HCT116 (cell line): ENCODE data around the gene IL17RE. TPM values are rescaled to one million over a fixed set of nuclear protein-coding genes. Genes with fewer than 3 reads are reported as not detected.

Source experiments
- ATAC-seq: fragments of 200-7000 bp; cut with Tn5 transposase; 2 replicates; pipeline ENCODE4 v1.9.1; 2020; ENCODE audit warnings: mild to moderate bottlenecking, moderate library complexity
- BruUV-seq: library from RNA; stranded (reverse); fragments of 400-500 nt; replicated peaks from 2 replicates; lab custom pipeline; 2021; lab: Mats Ljungman, UMichigan
- CTCF ChIA-PET: fragments of 300-600 bp; sonication (Branson Sonifier 250); formaldehyde crosslinking; loops from one replicate; lab custom pipeline; 2021; ENCODE audit warnings: antibody characterized with exemption; lab: Charles Lee
- POLR2A ChIA-PET: fragments of 300-600, 350-600 bp; sonication (Branson Sonifier 250); formaldehyde crosslinking; loops from one replicate; lab custom pipeline; 2021; ENCODE audit warnings: antibody characterized with exemption; lab: Charles Lee
- RAD21 ChIA-PET, 2 experiments: fragments of 300-600 bp; sonication (Branson Sonifier 250); formaldehyde crosslinking; loops; one replicate each; lab custom pipeline; 2023; ENCODE audit warnings: low total read pairs in 2 of 2; ENCODE audit not compliant: uncharacterized antibody in 2 of 2, unreplicated experiment in 2 of 2, low non-redundant PET in 1 of 2; lab: Charles Lee
- DNase-seq: peaks from one replicate; pipeline ENCODE4 v3.0.0-alpha.2; 2010; ENCODE audit warnings: low read depth, low spot score
- H2AFZ ChIP-seq: fragments of 200-600 bp; shearing (Covaris generic), sonication (generic); 2 replicates; pipeline ENCODE4 v1.6.1; 2017; ENCODE audit warnings: low read depth, mixed run types, mixed read lengths, antibody characterized with exemption, low read length; ENCODE audit not compliant: poor library complexity, severe bottlenecking
- H3K27ac ChIP-seq: 2 replicates; pipeline ENCODE4 v1.5.1; 2012; ENCODE audit warnings: low read depth, low read length
- H3K27me3 ChIP-seq: fragments of 200-600 bp; sonication (generic); 2 replicates; pipeline ENCODE4 v1.6.1; 2016; ENCODE audit warnings: mixed run types, low read length, mixed read lengths; ENCODE audit not compliant: insufficient read depth
- H3K36me3 ChIP-seq, 2 experiments: fragments of 200-500 bp in 1 of 2; fragments of 200-600 bp in 1 of 2; sonication (Bioruptor generic) in 1 of 2; sonication (generic) in 1 of 2; 2 replicates each; pipeline versions ENCODE4 v1.5.1 to v1.6.1; 2014 to 2016; ENCODE audit warnings: low read length in 2 of 2, inconsistent platforms in 1 of 2, mixed read lengths in 1 of 2, mixed run types in 1 of 2; ENCODE audit not compliant: insufficient read depth in 2 of 2, control insufficient read depth in 1 of 2
- H3K4me1 ChIP-seq, 2 experiments: fragments of 200-600 bp in 1 of 2; sonication (generic) in 1 of 2; 2 replicates each; pipeline versions ENCODE4 v1.5.1 to v1.6.1; 2012 to 2017; ENCODE audit warnings: low read length in 2 of 2, inconsistent platforms in 1 of 2, mild to moderate bottlenecking in 1 of 2, mixed read lengths in 1 of 2, mixed run types in 1 of 2, moderate library complexity in 1 of 2; ENCODE audit not compliant: insufficient read depth in 2 of 2, control insufficient read depth in 1 of 2
- H3K4me2 ChIP-seq: fragments of 200-600 bp; sonication (generic); 2 replicates; pipeline ENCODE4 v1.6.1; 2017; ENCODE audit warnings: mixed run types, low read length, mixed read lengths
- H3K4me3 ChIP-seq, 2 experiments: fragments of 200-600 bp in 1 of 2; sonication (generic) in 1 of 2; replicated peaks in 1 of 2; 2 replicates each; pipeline ENCODE4 v1.5.1; 2011 to 2016; ENCODE audit warnings: low read length in 2 of 2, control low read depth in 1 of 2, low read depth in 1 of 2, mild to moderate bottlenecking in 1 of 2, mixed read lengths in 1 of 2, mixed run types in 1 of 2
- H3K79me2 ChIP-seq: fragments of 200-600 bp; sonication (generic); 2 replicates; pipeline ENCODE4 v1.6.1; 2017; ENCODE audit warnings: mild to moderate bottlenecking, mixed run types, low read length, moderate library complexity, mixed read lengths; ENCODE audit not compliant: insufficient read depth
- H3K9ac ChIP-seq: fragments of 200-600 bp; sonication (generic); 2 replicates; pipeline ENCODE4 v1.6.1; 2016; ENCODE audit warnings: low read length, mixed read lengths
- H3K9me2 ChIP-seq: fragments of 200-600 bp; sonication (generic), shearing (Covaris generic); 2 replicates; pipeline ENCODE4 v1.6.1; 2017; ENCODE audit warnings: mixed run types, mild to moderate bottlenecking, moderate library complexity; ENCODE audit not compliant: insufficient read depth
- H3K9me3 ChIP-seq, 2 experiments: fragments of 200-500 bp in 1 of 2; fragments of 200-600 bp in 1 of 2; sonication (Bioruptor generic) in 1 of 2; sonication (generic) in 1 of 2; 2 replicates each; pipeline ENCODE4 v1.6.1; 2014 to 2017; ENCODE audit warnings: low read length in 2 of 2, mixed read lengths in 2 of 2, inconsistent platforms in 1 of 2, low read depth in 1 of 2, mild to moderate bottlenecking in 1 of 2, mixed run types in 1 of 2, moderate library complexity in 1 of 2; ENCODE audit not compliant: control insufficient read depth in 1 of 2, insufficient read depth in 1 of 2
- H4K20me1 ChIP-seq: fragments of 200-600 bp; sonication (generic), shearing (Covaris generic); 2 replicates; pipeline ENCODE4 v1.6.1; 2017; ENCODE audit warnings: mixed run types, mild to moderate bottlenecking, moderate library complexity; ENCODE audit not compliant: insufficient read depth
- CBX3 ChIP-seq: IDR thresholded peaks from 2 replicates; pipeline ENCODE4 v1.6.1; 2012; ENCODE audit warnings: low read depth
- EGR1 ChIP-seq: IDR thresholded peaks from 2 replicates; pipeline ENCODE4 v1.6.1; 2012; ENCODE audit warnings: low read depth
- ELF1 ChIP-seq: IDR thresholded peaks from 2 replicates; pipeline ENCODE4 v1.6.1; 2012; ENCODE audit warnings: low read depth, borderline replicate concordance
- EZH2 ChIP-seq: fragments of 200-600 bp; sonication (generic); IDR thresholded peaks from 2 replicates; pipeline ENCODE4 v1.6.1; 2017; ENCODE audit warnings: antibody characterized with exemption, mixed run types
- FOSL1 ChIP-seq: IDR thresholded peaks from 2 replicates; pipeline ENCODE4 v1.6.1; 2012; ENCODE audit warnings: low read depth
- JUND ChIP-seq: IDR thresholded peaks from 2 replicates; pipeline ENCODE4 v1.6.1; 2012
- SIN3A ChIP-seq: IDR thresholded peaks from 2 replicates; pipeline ENCODE4 v1.6.1; 2012; ENCODE audit warnings: low read depth
- SP1 ChIP-seq: IDR thresholded peaks from 2 replicates; pipeline ENCODE4 v1.6.1; 2012; ENCODE audit warnings: low read depth
- SRF ChIP-seq: IDR thresholded peaks from 2 replicates; pipeline ENCODE4 v1.6.1; 2012; ENCODE audit warnings: low read depth
- ZFX ChIP-seq: fragments of 450-650 bp; IDR thresholded peaks from 2 replicates; pipeline ENCODE4 v1.6.1; 2017
- intact Hi-C: fragments of 100-400 bp; cut with micrococcal nuclease; formaldehyde crosslinking; loops from 2 replicates; pipeline ENCODE4 v1.10.0; 2022
- total RNA-seq: library from RNA; stranded (reverse); gene quantifications from one replicate; pipeline ENCODE4 v1.2.1, GENCODE V29; 2021; ENCODE audit not compliant: unreplicated experiment
- TF ChIP-seq, protein P1 (sequence below), 3 experiments: fragments of 200-600 bp in 1 of 3; sonication (generic) in 1 of 3; IDR thresholded peaks in 2 of 3; conservative IDR thresholded peaks in 1 of 3; 2 replicates each; pipeline ENCODE4 v1.5.1; 2012 to 2017; ENCODE audit warnings: low read depth in 2 of 3, low read length in 2 of 3, antibody characterized with exemption in 1 of 3, borderline replicate concordance in 1 of 3, control low read depth in 1 of 3, mild to moderate bottlenecking in 1 of 3, mixed read lengths in 1 of 3, mixed run types in 1 of 3, moderate library complexity in 1 of 3; ENCODE audit not compliant: insufficient read depth in 1 of 3
- TF ChIP-seq, protein P2 (sequence below): IDR thresholded peaks from 2 replicates; pipeline ENCODE4 v1.6.1; 2012; ENCODE audit warnings: low read depth
- TF ChIP-seq, protein P3 (sequence below): IDR thresholded peaks from 2 replicates; pipeline ENCODE4 v1.6.1; 2012

The IL17RE gene
- total RNA-seq, 1 experiment from 2014 or later, result 14.3 TPM

DNA sequence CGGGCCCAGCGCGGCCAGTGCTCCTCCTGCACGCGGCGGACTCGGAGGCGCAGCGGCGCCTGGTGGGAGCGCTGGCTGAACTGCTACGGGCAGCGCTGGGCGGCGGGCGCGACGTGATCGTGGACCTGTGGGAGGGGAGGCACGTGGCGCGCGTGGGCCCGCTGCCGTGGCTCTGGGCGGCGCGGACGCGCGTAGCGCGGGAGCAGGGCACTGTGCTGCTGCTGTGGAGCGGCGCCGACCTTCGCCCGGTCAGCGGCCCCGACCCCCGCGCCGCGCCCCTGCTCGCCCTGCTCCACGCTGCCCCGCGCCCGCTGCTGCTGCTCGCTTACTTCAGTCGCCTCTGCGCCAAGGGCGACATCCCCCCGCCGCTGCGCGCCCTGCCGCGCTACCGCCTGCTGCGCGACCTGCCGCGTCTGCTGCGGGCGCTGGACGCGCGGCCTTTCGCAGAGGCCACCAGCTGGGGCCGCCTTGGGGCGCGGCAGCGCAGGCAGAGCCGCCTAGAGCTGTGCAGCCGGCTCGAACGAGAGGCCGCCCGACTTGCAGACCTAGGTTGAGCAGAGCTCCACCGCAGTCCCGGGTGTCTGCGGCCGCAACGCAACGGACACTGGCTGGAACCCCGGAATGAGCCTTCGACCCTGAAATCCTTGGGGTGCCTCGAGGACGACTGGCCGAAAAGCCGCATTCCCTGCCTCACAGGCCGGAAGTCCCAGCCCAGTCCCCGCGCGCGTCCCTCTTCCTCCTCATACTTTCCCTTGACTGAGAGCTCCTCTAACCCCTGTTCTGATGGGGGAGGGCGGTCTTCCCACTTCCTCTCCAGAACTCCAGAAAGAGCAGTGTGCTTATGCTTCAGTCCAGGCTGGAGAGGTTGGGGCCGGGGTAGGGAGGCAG, 12.8 kb downstream of the IL17RE start:
- H2AFZ ChIP-seq, result no peak overlapping the region
- H3K27ac ChIP-seq, result no peak overlapping the region

DNA sequence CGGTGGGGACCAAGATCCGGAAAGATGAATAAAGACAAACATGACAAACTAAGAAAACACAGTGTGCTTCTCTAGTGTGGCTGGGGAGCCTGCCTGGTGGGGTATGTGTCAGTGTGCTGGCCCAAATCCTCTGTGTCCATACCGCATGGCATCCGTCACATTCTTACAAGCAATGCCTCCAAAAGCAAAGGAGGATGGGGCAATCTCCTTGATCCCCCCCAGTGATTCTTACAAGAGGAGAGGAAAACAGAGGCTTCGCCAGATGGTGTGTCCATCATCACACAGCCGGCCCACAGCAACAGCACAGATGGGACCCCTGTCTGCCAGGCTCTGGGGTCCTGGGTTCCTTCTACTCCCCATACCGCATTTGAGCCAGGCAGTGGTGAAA, 13.7 kb downstream of the IL17RE start:
- H3K4me2 ChIP-seq, result peak overlapping the region; percentile 92
- no peaks in the 10 kb centered on the region for H4K20me1 ChIP-seq
- H2AFZ ChIP-seq, result no peak overlapping the region
- no peaks in the 10 kb centered on the region for H3K27me3 ChIP-seq
- peak overlapping the region; percentile 50 to 63 for H3K4me3 ChIP-seq
- 0 out of 2 replicates have a peak overlapping the region, but pooled peaks have one; percentile 14 for H3K27ac ChIP-seq
- DNase-seq, result no peak
- H3K9me2 ChIP-seq, result no peaks in the 10 kb centered on the region
- peaks cover 6 to 18% of the 10 kb centered on the region in 2 experiments; a peak in 3 of 4 replicates for H3K4me1 ChIP-seq
- no peak for ATAC-seq
- RAD21 ChIA-PET, result no interaction called here
- no TSS peak for BruUV-seq
- no peaks in the 10 kb centered on the region for H3K79me2 ChIP-seq
- intact Hi-C loops, result no loop called here
- H3K9me3 ChIP-seq, result no peaks in the 10 kb centered on the region
- H3K36me3 ChIP-seq, result no peaks in the 10 kb centered on the region
- POLR2A ChIA-PET, result interaction anchor here (0.8 to 1.2 kb wide), 2 partner anchors 13 to 19 kb away, joined by 3 read pairs; no protein-coding TSS in a partner anchor
- H3K9ac ChIP-seq, result peak overlapping the region; percentile 63
- CTCF ChIA-PET, result interaction anchor here (0.9 to 1.1 kb wide), 2 partner anchors 17 to 30 kb away, joined by 3 to 6 read pairs; partner anchors contain the start of gene CRELD1
- TF ChIP-seq SRF (no peak), ELF1 (no peak), ZFX (no peak), FOSL1 (no peak), EZH2 (no peak), SP1 (no peak), EGR1 (no peak), SIN3A (no peak), CBX3 (no peak), JUND (no peak)
- TF ChIP-seq, protein P1, sequence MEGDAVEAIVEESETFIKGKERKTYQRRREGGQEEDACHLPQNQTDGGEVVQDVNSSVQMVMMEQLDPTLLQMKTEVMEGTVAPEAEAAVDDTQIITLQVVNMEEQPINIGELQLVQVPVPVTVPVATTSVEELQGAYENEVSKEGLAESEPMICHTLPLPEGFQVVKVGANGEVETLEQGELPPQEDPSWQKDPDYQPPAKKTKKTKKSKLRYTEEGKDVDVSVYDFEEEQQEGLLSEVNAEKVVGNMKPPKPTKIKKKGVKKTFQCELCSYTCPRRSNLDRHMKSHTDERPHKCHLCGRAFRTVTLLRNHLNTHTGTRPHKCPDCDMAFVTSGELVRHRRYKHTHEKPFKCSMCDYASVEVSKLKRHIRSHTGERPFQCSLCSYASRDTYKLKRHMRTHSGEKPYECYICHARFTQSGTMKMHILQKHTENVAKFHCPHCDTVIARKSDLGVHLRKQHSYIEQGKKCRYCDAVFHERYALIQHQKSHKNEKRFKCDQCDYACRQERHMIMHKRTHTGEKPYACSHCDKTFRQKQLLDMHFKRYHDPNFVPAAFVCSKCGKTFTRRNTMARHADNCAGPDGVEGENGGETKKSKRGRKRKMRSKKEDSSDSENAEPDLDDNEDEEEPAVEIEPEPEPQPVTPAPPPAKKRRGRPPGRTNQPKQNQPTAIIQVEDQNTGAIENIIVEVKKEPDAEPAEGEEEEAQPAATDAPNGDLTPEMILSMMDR (IDR thresholded peaks at IDR 0.05 in 2 of 3, conservative IDR thresholded peaks at IDR 0.05 in 1 of 3; ENCODE audit: borderline replicate concordance in 1 of 3, insufficient read depth in 1 of 3, low read depth in 2 of 3, low read length in 2 of 3), result no peak
- TF ChIP-seq, protein P2, sequence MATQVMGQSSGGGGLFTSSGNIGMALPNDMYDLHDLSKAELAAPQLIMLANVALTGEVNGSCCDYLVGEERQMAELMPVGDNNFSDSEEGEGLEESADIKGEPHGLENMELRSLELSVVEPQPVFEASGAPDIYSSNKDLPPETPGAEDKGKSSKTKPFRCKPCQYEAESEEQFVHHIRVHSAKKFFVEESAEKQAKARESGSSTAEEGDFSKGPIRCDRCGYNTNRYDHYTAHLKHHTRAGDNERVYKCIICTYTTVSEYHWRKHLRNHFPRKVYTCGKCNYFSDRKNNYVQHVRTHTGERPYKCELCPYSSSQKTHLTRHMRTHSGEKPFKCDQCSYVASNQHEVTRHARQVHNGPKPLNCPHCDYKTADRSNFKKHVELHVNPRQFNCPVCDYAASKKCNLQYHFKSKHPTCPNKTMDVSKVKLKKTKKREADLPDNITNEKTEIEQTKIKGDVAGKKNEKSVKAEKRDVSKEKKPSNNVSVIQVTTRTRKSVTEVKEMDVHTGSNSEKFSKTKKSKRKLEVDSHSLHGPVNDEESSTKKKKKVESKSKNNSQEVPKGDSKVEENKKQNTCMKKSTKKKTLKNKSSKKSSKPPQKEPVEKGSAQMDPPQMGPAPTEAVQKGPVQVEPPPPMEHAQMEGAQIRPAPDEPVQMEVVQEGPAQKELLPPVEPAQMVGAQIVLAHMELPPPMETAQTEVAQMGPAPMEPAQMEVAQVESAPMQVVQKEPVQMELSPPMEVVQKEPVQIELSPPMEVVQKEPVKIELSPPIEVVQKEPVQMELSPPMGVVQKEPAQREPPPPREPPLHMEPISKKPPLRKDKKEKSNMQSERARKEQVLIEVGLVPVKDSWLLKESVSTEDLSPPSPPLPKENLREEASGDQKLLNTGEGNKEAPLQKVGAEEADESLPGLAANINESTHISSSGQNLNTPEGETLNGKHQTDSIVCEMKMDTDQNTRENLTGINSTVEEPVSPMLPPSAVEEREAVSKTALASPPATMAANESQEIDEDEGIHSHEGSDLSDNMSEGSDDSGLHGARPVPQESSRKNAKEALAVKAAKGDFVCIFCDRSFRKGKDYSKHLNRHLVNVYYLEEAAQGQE, result no peak
- TF ChIP-seq, protein P3, sequence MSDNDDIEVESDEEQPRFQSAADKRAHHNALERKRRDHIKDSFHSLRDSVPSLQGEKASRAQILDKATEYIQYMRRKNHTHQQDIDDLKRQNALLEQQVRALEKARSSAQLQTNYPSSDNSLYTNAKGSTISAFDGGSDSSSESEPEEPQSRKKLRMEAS, result no peak

More for the DNA sequence above, 12.8 kb downstream of the IL17RE start:
- ATAC-seq, result no peak
- RAD21 ChIA-PET, result no interaction called here
- no peaks in the 10 kb centered on the region for H3K79me2 ChIP-seq
- H3K4me1 ChIP-seq, result peaks cover 6 to 18% of the 10 kb centered on the region in 2 experiments; a peak in 3 of 4 replicates
- no peak overlapping the region for H3K4me3 ChIP-seq
- no peaks in the 10 kb centered on the region for H3K36me3 ChIP-seq
- H3K27me3 ChIP-seq, result no peaks in the 10 kb centered on the region
- POLR2A ChIA-PET, result no interaction called here
- TF ChIP-seq, protein P3, result no peak
- TF ChIP-seq, all 23 proteins: peak for 0
- CTCF ChIA-PET, result no interaction called here
- Histone ChIP-seq H3K9me3 (no peaks in the 10 kb centered on the region), H3K9ac (no peak overlapping the region), H3K4me2 (no peak overlapping the region), H4K20me1 (no peaks in the 10 kb centered on the region), H3K9me2 (no peaks in the 10 kb centered on the region)
- BruUV-seq, result no TSS peak
- intact Hi-C loops, result no loop called here
- no peak for DNase-seq
